NCI-H187 treated with DMSO at 0.1 percent for 48 hours (cell line): ENCODE measurements around the gene TTLL11.

Experiments
- DNase-seq: peaks from one replicate; lab custom pipeline; 2025; lab: John Stamatoyannopoulos, UW

The TTLL11 gene

GRCh38 chr9:121830441-121831140 is 262.5 kb downstream of the TTLL11 start:
- DNase-seq = no peak

GRCh38 chr9:121827251-121827967 is 265.7 kb downstream of the TTLL11 start:
- DNase-seq = no peak

DNA sequence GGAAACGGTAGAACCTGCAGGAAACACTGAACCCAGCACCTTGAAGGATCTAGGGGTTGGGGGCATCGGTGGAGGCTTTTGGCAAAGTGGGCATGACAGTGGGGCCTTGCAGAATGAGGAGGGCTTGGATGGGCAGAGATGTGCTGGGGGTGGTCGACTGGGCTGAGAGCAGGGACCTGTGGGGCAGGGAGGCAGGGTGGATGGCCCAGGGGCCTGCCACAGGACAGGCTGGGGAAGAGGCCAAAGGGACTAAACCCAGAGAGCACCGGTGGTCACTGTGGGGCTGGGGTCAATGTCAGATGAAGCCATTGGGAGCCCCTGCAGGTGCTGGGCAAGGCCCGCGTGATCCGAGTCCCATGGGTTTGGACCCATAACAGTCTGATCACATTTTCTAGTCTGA is 266.4 kb downstream of the TTLL11 start:
- DNase-seq = no peak

DNA sequence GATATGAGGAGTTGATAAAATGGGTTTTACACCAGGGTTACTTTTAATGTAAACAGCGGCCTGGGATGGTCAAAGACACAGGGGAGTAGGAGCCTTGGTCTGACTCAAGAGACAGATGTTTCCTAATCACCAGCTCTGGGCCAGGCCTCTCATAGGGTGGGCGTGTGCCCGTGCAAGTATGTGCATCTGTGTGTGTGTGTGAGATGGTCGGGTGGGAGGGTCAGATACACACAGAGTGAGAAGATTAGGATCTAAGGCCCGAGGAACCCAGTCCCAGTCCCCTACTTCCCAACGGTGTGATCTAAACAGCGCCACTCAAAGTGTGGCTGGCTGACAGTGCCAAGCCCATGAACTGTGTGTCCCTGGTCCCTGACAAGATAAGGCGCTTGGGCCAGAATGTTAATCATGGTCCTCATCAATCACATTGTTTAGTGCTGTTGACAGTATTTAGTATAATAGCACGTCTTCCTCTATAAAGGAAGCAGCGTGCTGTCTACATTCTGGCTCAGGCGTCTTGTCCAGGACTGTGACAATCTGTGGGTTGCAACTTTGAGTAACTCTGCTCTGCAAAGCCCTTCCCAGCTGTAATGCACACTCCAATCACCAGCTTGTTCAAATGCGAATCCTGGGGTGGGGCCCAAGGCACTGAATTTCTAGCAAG is 267.9 kb downstream of the TTLL11 start:
- DNase-seq = no peak

DNA sequence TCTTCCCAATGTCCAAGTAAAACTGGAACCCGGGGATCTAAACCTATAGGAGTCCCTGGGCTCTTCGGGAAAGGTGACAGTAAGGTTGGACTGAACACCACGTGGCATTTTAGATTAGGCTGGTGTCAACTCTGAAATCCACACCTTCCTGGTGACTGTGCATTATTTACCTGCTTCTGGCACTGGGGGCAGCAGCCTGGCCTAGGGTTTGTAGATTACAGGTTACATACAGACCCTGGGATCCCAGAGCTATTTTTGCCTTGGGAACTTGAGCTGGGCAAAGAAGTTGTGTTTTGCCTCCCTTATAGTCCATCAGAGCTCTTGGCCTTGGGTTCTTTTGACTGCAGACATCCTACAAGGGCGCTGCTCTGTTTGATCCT is 268.5 kb downstream of the TTLL11 start:
- no peak for DNase-seq

GRCh38 chr9:121823451-121824169 is 269.5 kb downstream of the TTLL11 start:
- DNase-seq = no peak

DNA sequence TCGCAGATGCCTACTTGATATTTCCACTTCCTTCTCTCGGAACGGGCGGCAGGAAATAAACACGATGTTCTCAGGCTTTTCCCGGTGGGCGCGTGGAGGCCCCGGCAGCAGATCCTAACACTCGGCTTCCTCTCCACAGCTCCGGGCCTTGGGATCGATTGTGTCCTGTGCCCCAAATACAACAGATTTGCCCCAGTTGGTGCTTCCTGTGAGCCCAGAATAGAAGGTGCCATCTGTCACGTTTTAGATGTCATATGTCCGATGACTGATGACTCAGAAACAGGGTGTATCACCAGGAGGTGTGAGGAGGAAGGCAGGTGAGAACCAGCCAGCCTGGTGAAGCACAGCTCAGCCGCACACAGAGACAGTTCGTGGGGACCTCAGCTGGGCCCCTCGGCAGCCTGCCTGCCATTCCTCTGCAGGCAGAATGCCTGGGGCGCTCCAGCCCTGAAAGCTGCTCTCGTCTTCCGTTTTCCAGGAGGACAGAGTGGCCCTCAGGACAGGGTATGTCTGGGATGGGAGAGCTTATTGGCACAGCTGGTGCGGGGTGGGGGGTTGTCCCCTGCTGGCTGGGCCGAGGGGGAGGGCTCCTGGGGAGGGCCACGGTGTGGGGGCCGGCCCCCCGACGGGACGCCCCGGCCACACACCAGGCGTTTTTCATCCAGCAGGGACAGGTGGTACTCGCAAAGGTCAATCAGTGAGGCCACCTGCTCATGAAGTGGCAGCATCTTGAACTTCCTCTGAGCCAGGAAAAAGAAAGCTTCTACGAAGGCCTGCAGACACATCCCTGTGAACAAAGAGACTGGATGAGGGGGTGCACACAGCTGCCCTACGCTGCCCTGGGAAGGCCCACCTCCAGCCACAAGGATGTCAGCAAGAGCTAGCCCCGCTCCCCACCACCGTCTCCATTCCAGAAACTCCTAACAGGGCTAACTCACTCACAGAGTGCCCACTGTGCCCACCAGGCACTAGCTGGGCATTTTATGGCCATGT is 270.7 kb downstream of the TTLL11 start:
- no peak for DNase-seq

DNA sequence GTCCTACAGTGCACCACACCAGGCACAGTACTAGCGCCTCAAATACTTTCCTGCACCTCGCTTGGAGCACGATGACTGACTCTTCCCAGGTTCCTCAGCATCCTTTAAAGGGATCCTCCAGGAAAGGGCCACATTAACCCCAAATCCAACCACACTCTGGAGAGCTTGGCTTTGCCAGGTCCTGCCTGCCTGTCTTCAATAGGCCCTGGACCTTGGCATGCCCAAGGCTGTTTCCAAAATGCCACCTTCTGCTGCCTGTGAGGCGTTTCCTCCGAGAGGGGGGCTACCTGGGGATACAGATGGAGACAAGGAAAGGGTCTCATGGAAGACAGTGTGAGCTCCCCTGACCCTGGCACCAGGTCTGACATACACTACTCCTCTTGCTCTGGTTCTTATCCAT is 271.8 kb downstream of the TTLL11 start:
- no peak for DNase-seq

GRCh38 chr9:121820286-121821005 is 272.7 kb downstream of the TTLL11 start:
- no peak for DNase-seq

GRCh38 chr9:121819428-121820231 is 273.5 kb downstream of the TTLL11 start:
- DNase-seq = no peak

GRCh38 chr9:121818841-121819427 is 274.2 kb downstream of the TTLL11 start:
- DNase-seq = no peak

- DNase-seq = no peak
Observed at GRCh38 chr9:121818016-121818661, 275.0 kb downstream of the TTLL11 start.

DNA sequence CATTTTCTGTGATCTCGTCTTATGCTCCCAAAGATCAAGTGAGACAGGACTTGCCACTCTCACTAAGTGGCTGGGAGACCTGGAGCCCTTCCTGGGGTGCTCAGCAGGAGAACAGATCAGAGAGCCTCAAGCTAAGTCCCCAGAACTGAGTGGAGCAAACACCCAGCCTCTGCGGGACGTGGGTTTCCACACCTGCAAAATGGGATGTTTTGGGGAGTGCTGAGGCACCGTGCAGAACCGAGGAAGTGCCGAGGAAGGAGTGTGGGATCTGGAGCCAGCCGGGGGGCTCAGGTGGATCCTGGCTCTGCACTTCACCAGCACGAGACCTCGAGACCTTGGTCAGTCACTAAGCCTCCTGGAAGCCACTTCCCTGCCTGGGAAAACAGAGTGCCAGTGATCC is 275.6 kb downstream of the TTLL11 start:
- no peak for DNase-seq

- DNase-seq = no peak
Observed at GRCh38 chr9:121816845-121817450, 276.2 kb downstream of the TTLL11 start.

DNA sequence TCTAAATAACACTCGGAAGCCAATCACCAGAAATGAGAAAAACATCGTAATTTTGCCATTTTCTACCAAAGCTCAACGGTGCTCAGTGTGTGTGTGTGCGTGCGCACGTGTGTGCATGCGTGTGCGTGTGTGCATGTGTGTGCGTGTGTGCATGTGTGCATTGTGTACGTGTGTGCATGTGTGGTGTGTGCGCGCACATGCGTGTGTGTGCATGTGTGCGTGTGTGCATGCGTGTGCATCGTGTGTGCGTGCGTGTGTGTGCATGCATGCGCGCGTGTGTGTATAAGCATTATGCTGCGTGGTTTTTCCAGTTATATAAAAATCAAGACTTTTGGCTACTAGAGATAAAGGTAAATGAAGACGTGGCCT is 276.7 kb downstream of the TTLL11 start:
- no peak for DNase-seq

DNA sequence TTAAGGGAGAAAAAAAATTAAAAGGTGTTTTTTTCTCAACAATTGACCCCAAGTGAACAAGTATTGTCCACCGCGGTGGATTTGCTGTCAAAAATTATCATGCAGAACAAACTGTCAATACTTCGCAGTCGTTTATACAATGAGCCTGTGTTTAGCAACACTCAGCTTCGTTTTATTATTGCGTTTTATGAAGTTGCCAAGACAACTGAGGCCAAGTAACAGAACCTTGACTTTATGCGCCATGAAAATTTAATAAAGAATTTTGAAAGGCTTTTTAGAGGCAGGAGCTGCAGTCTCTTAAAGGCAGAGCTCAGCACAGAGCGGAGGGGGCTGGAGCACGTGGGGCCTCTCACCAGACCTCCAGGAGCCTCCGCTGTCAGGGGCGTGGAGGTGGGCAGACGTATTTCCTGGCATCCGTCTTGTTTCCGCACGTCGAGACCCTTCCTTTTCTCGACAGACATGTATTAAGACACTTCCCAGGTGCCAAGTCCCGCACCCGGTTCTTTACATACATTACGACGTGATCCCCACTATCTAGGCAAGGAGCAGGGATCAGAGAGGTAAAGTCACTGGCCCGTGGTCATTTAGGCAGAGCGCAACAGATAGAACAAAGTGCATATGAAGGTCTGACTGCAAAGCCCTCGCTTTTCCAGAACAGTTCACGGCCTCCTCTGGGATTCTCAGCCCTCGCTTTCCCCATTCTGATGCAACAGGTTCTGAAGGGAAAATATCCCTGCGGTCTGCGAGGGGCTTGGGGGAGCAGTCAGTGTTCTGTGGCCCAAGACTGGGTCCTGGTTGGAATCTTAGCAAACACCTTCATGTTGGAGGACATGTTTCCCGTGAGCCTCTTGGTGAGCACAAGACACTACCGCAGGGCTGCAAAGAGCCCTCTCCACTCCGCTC is 277.3 kb downstream of the TTLL11 start:
- no peak for DNase-seq

- DNase-seq = no peak
Observed at GRCh38 chr9:121815084-121815483, 278.0 kb downstream of the TTLL11 start.
